Adrenal gland (tissue), 12 donors: ENCODE data around the gene INPP4B. TPM values are rescaled to one million over a fixed set of nuclear protein-coding genes. Genes with fewer than 3 reads are reported as not detected.

Experiments
- DNase-seq, 7 donors: peaks; one replicate each; pipeline ENCODE4 v3.0.0-alpha.2; 2019 to 2020
- H3K27ac ChIP-seq, 5 donors: fragments of 200-600 bp; sonication (generic) in 4 of 5; 1 replicate in 3 of 5; 2 replicates in 2 of 5; pipeline versions ENCODE4 v1.5.1 to v1.8.0; 2016 to 2020; ENCODE audit warnings: mild to moderate bottlenecking in 1 of 5
- H3K27me3 ChIP-seq: fragments of 200-600 bp; 2 replicates; pipeline ENCODE4 v1.8.0; 2021
- H3K36me3 ChIP-seq, 2 donors: fragments of 200-600 bp; replicated peaks in 1 of 2; 1 replicate in 1 of 2; 2 replicates in 1 of 2; pipeline versions ENCODE4 v1.5.1 to v1.8.0; 2018 to 2022
- H3K4me1 ChIP-seq, 2 donors: fragments of 200-600 bp; replicated peaks in 1 of 2; 1 replicate in 1 of 2; 2 replicates in 1 of 2; pipeline versions ENCODE4 v1.5.1 to v1.8.0; 2018 to 2021
- H3K4me3 ChIP-seq, 4 donors: fragments of 200-600 bp; sonication (generic) in 3 of 4; one replicate each; pipeline ENCODE4 v1.5.1; 2016 to 2018
- H3K9me3 ChIP-seq, 3 donors: fragments of 200-600 bp; sonication (generic) in 1 of 3; replicated peaks in 1 of 3; 1 replicate in 2 of 3; 2 replicates in 1 of 3; pipeline versions ENCODE4 v1.5.1 to v1.8.0; 2016 to 2021
- POLR2A ChIP-seq, 2 donors: fragments of 450-650 bp; IDR thresholded peaks; one replicate each; pipeline ENCODE4 v1.6.1; 2017; ENCODE audit warnings: antibody characterized with exemption in 2 of 2, mild to moderate bottlenecking in 2 of 2, moderate library complexity in 1 of 2
- WGBS, 4 donors: extraction: QIAGEN DNeasy Blood & Tissue Kit in 2 of 4; methylation state at CpG; one replicate each; pipeline versions ENCODE4 v1.1.5 to v1.1.7; 2013 to 2017; 5-methylcytosine and 5-hydroxymethylcytosine counted together
- intact Hi-C, 2 donors: fragments of 100-400 bp; cut with DNase I; formaldehyde crosslinking; loops; one replicate each; pipeline versions ENCODE4 v1.14.1 to v1.15.0; 2022 to 2023
- polyA plus RNA-seq, 3 donors: library from polyadenylated mRNA; stranded (reverse); fragments of 200-250 nt in 2 of 3; fragments of 350-450 nt in 1 of 3; fragmentation: Illumina TruSeq in 1 of 3; extraction: RNeasy Lipid Tissue Mini Kit (QIAGEN cat#74804) in 1 of 3; gene quantifications; one replicate each; pipeline ENCODE4 v1.2.3, GENCODE V29; 2013 to 2014
- total RNA-seq, 9 donors: library from RNA; depleted of rRNA in 4 of 9; stranded (reverse); fragments of >200 nt in 4 of 9; fragments of 120-200 nt in 1 of 9; fragmentation: NEBNext Ultra II Directional in 1 of 9; extraction: Animal tissue kit (Norgen Biotek cat#: 25700) in 1 of 9; gene quantifications; one replicate each; pipeline versions ENCODE4 v1.1.0 to v1.2.4, GENCODE V29; 2013 to 2023
- TF ChIP-seq, protein P1 (sequence below), 6 experiments: fragments of 450-650 bp in 4 of 6; fragments of 200-600 bp in 2 of 6; sonication (generic) in 1 of 6; IDR thresholded peaks; 1 replicate in 5 of 6; 2 replicates in 1 of 6; pipeline versions ENCODE4 v1.5.1 to v1.8.0; 2016 to 2021; ENCODE audit warnings: antibody characterized with exemption in 6 of 6, mild to moderate bottlenecking in 2 of 6, moderate library complexity in 1 of 6
- donor health status: healthy with polysubstance abuse.
- donor health status: Bipolar disorder and iron deficiency.
- donor health status: DM: yes; HTN: yes; CAD: no.
- donor health status: DM: no; HTN: no; CAD: no.
- donor health status: DM: no; HTN: no; CAD: no.
- donor health status: DM: yes; HTN: yes; CAD: no.

INPP4B gene
- total and polyA plus RNA-seq, 12 donors, result 2.2 to 21.6 (median 11.8) TPM

DNA sequence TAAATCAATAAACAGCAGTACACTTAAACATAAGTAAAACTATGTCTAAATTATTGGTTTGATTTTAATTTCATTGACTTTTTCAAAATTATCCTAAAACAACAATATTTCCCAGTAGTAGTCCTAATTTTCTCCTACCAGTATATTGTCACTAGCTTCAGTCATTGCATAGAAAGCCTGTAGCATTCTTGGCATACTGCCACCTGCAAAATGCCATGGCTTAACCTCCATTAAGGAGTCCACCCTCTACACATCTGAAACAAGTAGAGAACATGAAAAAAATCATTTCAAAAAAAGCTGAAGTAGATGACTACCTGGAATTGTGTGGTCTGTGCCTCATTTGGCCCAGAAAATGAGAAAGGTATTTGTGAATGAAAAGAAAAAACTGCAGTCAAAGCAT lies 348.5 kb downstream of the INPP4B start:
- no peak for DNase-seq
- TF ChIP-seq, protein P1, sequence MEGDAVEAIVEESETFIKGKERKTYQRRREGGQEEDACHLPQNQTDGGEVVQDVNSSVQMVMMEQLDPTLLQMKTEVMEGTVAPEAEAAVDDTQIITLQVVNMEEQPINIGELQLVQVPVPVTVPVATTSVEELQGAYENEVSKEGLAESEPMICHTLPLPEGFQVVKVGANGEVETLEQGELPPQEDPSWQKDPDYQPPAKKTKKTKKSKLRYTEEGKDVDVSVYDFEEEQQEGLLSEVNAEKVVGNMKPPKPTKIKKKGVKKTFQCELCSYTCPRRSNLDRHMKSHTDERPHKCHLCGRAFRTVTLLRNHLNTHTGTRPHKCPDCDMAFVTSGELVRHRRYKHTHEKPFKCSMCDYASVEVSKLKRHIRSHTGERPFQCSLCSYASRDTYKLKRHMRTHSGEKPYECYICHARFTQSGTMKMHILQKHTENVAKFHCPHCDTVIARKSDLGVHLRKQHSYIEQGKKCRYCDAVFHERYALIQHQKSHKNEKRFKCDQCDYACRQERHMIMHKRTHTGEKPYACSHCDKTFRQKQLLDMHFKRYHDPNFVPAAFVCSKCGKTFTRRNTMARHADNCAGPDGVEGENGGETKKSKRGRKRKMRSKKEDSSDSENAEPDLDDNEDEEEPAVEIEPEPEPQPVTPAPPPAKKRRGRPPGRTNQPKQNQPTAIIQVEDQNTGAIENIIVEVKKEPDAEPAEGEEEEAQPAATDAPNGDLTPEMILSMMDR (IDR thresholded peaks at IDR 0.05), result no peak
- no peak for TF ChIP-seq POLR2A (IDR thresholded peaks at IDR 0.05)
- Histone ChIP-seq H3K27me3 (no peaks in the 10 kb centered on the region), H3K27ac (no peak overlapping the region), H3K36me3 (no peaks in the 10 kb centered on the region), H3K9me3 (no peaks in the 10 kb centered on the region), H3K4me3 (no peak overlapping the region), H3K4me1 (no peaks in the 10 kb centered on the region)
- intact Hi-C loops, result no loop called here

DNA sequence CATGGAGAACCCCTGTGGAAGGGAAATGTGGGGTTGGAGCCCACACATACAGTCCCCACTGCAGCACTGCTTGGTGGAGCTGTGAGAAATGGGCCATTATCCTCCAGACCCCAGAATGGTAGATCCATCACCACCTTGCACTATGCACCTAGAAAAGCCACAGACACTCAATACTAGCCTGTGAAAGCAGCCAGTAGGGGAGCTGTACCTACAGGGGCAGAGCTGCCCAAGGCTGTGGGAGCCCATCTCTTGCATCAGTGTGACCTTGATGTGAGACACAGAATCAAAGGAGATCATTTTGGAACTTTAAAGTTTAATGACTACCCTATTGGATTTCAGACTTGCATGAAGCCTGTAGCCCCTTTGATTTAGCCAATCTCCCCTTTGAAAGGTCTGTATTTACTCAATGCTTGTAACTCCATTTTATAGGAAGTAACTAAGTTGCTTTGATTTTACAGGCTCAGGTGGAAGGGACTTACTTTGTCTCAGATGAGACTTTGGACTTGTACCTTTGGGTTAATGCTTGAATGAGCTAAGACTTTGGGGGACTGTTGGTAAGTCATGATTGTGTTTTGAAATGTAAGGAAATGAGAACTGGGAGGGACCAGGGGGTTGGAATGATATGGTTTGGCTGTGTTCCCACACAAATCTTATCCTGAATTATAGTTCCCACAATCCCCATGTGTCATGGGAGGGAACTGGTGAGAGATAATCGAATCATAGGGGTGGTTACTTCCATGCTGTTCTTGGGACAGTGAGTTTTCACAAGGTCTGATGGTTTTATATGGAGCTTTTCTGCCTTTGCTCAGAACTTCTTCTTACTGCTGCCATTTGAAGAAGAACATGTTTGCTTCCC lies 352.6 kb downstream of the INPP4B start:
- WGBS, 4 donors, result 64 to 86% (median 74%) methylated on average over 1 of the region's 1 CpG; no CpG with 5 or more reads in 1 of the 4 donors
- no peaks in the 10 kb centered on the region for H3K9me3 ChIP-seq
- H3K36me3 ChIP-seq, result no peaks in the 10 kb centered on the region
- intact Hi-C loops, result no loop called here
- no peak for TF ChIP-seq POLR2A (IDR thresholded peaks at IDR 0.05)
- TF ChIP-seq, protein P1 (IDR thresholded peaks at IDR 0.05), result no peak
- H3K27ac ChIP-seq, result no peak overlapping the region
- no peaks in the 10 kb centered on the region for H3K27me3 ChIP-seq
- H3K4me3 ChIP-seq, result no peak overlapping the region
- DNase-seq, result no peak
- no peaks in the 10 kb centered on the region for H3K4me1 ChIP-seq

DNA sequence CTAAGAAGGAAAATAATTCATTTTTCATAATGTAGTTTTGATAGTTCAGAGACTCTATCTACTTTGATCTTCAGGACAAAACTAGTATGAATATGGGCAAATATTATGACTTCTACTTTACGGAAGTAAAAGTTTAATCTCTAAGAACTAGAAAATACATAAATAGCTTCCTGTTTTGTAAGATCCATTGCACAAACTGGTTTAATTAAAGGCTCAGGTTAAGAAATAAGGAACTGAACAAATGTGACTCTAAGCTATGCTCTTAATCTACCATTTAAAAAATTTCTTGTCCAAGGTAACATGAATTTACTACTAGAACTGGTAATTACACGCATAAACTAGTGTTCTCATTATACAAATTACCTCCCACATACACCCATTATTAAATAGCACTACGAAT lies 360.6 kb downstream of the INPP4B start:
- DNase-seq, result no peak
- intact Hi-C loops, result no loop called here
- no peaks in the 10 kb centered on the region for H3K9me3 ChIP-seq
- H3K27ac ChIP-seq, result no peak overlapping the region
- WGBS, 4 donors, result 66 to 73% (median 70%) methylated on average over 3 of the region's 3 CpGs
- H3K36me3 ChIP-seq, result no peaks in the 10 kb centered on the region
- H3K27me3 ChIP-seq, result no peaks in the 10 kb centered on the region
- TF ChIP-seq POLR2A (IDR thresholded peaks at IDR 0.05), result no peak
- TF ChIP-seq, protein P1 (IDR thresholded peaks at IDR 0.05), result no peak
- peaks cover 0 to 4% of the 10 kb centered on the region in 2 donors for H3K4me1 ChIP-seq
- H3K4me3 ChIP-seq, result no peak overlapping the region

DNA sequence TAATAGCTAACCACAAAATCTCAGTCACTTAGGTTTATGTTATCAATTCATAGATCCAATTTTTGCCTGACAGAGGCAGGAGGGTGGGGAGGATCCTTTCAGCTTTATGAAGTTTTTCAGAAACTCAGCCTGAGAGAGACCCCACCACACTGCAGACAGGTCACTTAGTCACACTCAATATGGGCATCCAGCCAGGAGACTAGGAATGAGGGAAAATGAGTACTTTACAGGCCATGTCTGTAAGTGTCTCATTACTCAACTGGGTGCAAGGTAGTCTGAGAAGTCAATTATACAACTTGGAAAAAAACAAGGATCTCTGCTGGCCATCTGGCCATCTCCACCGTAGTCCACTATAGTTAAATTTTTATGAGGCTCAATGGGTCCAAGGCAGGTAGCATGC lies 365.9 kb downstream of the INPP4B start:
- intact Hi-C loops, result loop anchor here in 1 of 2 donors (5.0 kb wide), 1 partner anchor 362 kb away; no protein-coding TSS in a partner anchor
- no peak overlapping the region for H3K27ac ChIP-seq
- 86 to 100% (median 88%) methylated on average over 1 of the region's 1 CpG for WGBS, 4 donors
- H3K4me3 ChIP-seq, result no peak overlapping the region
- TF ChIP-seq POLR2A (IDR thresholded peaks at IDR 0.05), result no peak
- H3K27me3 ChIP-seq, result no peaks in the 10 kb centered on the region
- no peaks in the 10 kb centered on the region for H3K9me3 ChIP-seq
- H3K4me1 ChIP-seq, result peaks cover 0 to 2% of the 10 kb centered on the region in 2 donors
- no peak for DNase-seq
- no peaks in the 10 kb centered on the region for H3K36me3 ChIP-seq

DNA sequence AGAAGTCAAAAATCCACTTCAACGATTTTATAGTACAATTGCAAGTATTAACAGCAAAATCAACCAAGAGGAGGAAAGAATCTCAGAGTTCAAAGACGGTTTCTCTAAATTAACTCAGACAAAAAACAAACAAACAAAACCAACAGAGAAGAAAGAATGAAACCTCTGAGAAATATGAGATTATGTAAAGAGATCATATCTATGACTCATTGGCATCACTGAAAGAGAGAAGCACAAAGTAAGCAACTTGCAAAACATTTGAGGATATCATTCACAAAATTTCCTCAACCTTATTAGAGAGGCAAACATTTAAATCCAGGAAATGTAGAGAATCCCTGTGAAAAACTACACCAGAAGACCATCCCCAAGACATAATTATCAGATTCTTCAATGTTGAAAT lies 370.4 kb downstream of the INPP4B start:
- 75 to 78% (median 77%) methylated on average over 2 of the region's 2 CpGs for WGBS, 4 donors
- Histone ChIP-seq H3K9me3 (no peaks in the 10 kb centered on the region), H3K4me3 (no peak overlapping the region), H3K27ac (no peak overlapping the region), H3K27me3 (no peaks in the 10 kb centered on the region), H3K4me1 (no peaks in the 10 kb centered on the region), H3K36me3 (no peaks in the 10 kb centered on the region)
- intact Hi-C loops, result no loop called here
- no peak for DNase-seq
- no peak for TF ChIP-seq POLR2A (IDR thresholded peaks at IDR 0.05)
- TF ChIP-seq, protein P1 (IDR thresholded peaks at IDR 0.05), result no peak
